NCI-H2196 treated with DMSO at 0.1 percent for 48 hours (cell line): ENCODE results near the gene CRTC3.
A peak's percentile ranks its signal among the peaks of the same experiment; 100 is the strongest.
"Not testable (repeated sequence)": the region's sequence is repeated elsewhere in the genome, so short reads cannot be mapped to it uniquely, and the experiment has no call there.

Experiments used
- DNase-seq: peaks from one replicate; lab custom pipeline; 2025; ENCODE audit not compliant: unreplicated experiment; lab: John Stamatoyannopoulos, UW

Gene CRTC3, protein sequence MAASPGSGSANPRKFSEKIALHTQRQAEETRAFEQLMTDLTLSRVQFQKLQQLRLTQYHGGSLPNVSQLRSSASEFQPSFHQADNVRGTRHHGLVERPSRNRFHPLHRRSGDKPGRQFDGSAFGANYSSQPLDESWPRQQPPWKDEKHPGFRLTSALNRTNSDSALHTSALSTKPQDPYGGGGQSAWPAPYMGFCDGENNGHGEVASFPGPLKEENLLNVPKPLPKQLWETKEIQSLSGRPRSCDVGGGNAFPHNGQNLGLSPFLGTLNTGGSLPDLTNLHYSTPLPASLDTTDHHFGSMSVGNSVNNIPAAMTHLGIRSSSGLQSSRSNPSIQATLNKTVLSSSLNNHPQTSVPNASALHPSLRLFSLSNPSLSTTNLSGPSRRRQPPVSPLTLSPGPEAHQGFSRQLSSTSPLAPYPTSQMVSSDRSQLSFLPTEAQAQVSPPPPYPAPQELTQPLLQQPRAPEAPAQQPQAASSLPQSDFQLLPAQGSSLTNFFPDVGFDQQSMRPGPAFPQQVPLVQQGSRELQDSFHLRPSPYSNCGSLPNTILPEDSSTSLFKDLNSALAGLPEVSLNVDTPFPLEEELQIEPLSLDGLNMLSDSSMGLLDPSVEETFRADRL

DNA sequence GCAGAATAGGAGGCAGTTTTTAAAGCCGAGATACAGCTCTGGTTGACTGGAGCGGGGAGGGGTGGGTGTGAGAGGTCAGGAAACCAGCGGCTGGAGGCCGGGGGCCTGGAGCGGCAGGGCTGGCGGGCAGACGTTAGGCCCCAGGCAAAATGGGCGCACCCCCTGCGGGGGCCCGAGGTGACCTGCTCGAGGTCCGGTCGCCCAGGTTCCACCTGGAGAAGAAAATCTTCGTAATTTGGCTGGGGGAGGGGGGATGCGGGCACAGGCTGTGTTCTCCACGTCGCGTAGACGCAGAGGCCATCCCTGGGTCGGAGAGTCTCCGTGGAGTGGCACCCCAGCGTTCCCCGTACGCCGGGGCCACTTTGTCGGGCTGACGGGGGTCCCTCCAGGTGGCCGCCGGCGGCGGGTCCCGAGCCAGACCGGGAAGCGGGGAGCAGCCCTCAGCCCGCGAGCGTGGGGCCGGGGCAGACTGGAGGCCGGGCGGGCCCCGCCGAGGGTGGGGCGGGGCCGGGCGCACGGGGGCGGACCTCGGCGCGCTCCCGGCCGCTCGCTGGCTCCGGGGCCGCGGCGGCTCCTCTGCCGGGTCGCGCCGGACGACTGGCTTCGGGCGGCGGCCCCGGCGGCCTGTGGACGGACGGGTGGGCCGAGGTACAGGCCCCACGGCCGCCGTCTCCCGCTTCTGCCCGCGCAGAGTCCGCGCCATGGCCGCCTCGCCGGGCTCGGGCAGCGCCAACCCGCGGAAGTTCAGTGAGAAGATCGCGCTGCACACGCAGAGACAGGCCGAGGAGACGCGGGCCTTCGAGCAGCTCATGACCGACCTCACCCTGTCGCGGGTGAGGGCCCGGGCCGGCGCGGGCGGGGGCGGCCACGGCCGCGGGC, at the start of gene CRTC3:
CRTC3 (plus strand) TSS at position 553 of the 879 bp plus-strand sequence; CDS start at position 702, 149 bp downstream.
- no peak for DNase-seq

DNA sequence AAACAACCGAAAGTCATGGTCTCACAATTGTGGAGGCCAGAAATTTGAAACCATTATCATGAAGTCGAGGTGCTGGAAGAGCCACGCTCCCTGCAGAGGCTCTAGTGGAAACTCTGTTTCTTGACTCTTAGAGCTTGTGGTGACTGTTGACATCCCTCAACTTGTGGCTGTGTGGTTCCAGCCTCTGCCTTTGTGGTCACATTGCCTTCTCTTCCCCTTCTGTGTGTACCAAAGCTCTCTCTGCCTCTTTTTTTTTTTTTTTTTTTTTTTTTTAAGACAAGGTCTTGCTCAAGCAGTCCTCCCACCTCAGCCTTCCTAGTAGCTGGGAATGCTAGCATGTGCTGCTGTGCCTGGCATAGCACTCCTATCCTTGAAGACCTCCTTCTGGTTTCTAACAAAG, 48.7 kb upstream of the CRTC3 start:
- no peak for DNase-seq

DNA sequence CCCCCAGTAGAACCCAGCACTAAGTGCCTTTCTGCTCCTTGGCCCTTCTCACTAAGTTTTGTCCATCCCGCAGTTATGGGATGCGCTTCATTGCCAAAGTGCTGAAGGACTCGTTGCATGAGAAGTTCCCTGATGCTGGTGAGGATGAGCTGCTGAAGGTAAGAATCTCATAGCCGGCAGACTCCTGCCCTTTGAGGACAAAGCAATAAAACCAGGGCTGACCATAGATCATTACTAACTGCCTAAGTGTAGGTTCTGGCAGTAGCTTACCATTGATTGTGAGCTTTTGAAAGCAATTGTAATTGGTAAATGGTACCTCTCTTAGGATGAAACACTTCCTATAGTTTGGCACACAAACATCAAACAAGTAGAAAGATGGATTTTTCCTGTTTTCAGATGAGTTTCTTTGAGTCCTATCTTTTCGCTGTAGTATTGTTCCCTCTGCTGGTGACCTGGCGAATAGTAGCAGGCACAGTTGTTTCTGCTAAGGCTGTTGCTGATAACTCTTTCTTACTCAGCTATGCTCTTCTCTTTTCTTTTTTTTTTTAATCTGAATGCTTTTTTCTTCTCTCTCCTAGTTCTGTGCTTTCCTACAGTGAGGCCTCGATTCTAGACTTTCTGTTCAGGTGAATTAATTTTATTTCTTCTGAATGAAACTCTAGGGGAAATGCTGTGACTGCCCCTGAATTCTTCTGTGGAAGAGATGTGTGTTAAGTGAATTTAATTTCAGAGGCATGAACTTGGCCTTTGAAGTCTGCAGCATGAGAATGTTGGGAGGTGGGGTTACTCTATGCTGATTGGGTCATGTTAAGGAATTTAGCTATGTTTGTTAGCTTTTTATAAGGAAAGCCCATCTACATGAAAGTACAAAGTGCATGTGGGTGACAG, 47.4 kb upstream of the CRTC3 start:
- no peak for DNase-seq

DNA sequence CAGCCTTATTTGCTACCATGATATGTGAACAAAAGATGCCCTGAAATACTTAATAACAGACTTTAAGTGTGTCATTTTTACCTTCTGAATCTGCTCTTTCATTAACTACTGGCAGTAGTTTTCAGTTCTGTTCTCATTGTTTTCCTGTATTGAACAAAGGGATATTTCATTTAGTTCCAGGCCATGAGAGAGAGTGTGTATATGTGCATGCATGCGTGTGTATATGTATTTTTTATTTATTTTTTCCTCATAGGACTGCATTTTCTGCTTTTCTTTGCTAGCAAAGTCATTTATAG, 46.8 kb upstream of the CRTC3 start:
- DNase-seq, result no peak

DNA sequence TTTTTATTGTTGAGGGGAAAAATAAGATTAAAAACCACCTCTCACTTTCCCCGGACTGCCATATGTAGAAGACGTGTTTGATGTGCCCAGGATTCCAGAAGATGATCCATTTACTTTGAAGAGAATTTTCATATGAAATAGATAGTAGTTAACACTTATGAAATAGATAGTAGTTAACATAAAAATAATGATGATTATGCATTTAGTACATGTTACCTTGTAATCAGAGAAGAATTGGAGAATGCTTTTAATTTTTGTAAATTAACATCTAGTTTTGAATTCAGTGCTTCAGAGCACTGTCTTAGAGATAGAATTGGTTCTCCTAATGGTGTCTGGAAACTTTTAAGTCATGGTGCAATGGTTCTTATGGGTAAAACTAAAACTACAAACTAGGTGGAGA, 46.1 kb upstream of the CRTC3 start:
- DNase-seq, result no peak

DNA sequence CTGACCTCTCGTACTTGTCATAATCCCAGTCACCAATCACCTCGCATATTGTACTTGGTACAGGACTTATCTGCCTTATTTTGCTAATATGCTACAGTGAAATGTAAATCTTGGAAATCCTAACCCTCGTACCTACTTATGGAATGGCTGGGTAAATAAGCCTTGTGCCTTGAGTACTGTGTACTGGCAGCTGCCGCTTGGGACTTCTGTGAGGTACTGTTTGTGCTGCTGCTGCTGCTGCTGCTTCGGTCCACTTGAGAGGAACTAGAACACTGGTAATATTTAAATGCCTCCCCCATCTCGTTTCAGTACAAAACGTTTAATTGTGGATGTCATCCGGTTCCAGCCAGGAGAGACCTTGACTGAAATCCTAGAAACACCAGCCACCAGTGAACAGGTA, 42.5 kb upstream of the CRTC3 start:
- no peak for DNase-seq

DNA sequence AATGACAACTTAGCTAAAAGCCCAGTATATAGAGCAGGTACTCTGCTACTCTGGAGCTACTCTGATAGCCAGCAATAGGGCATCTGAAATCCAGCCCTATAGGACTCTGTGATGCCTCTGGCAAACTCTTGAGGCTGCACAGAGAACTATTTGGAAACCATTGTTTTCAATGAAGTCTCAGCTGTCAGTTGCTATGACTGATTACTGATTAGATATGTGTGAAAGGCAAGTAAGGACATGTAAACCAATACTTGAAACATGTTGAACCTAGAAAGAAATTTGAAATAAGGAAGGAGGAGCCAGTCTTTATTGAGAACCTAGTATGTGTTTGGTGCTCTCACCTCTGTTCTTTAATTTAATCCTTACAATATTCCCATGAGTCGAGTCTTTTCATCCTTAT, 40.2 kb upstream of the CRTC3 start:
- DNase-seq, result no peak

DNA sequence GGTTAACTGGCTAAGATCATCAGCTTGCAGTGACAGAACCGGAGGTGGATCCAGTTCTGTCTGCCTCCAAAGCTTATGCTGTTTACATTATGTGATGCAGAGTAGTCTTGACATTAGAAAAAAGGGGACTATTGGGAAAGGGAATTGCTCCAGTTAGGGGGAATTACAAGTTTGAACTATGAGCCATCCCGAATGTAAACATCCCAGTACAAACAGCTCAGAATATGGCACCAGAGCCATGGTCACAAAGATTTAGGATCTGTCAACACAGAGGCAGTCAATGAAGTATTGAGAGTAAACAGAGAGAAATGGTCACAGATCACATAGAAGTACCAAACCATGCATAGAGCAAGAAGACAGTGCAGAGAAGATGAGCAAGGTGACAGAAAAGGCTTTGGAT, 39.8 kb upstream of the CRTC3 start:
- DNase-seq, result no peak

DNA sequence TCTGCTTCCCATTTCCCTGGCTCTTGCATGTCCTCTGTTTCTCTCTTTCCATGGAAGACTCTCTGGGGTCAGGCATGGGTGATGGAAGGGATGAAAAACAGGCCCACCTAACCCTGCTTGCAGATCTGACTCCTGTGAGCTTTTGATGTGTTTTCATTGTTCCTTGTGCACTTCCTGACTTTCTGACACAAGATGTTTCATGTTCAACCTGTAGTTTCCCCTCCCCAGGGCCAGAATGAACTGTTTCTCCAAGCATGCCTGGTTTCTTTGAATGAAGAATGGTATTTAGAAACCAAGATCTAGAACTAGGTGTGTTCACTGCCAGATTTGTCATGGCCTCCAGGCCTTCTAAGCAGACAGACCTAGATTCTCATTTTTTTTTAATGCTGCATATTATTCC, 36.1 kb upstream of the CRTC3 start:
- no peak for DNase-seq

DNA sequence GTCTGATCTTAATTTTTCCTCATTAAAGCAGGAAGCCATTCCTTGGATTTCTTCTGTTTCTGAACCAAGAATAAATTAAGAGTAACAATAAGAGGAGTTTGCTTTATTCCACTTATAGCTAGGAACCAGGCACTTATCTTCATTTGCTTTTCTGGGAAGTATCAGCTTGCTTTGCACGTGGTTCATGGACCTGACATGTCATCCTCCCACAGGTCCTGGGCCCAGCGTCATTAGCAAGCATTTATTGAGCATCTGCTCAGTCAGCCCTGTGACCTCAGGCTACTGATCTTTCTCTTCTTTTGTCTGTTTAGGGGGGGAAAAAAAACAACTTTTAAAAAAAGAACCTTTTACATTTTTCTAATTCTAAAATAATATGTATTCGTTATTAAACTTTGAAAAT, 34.7 kb upstream of the CRTC3 start:
- no peak for DNase-seq

DNA sequence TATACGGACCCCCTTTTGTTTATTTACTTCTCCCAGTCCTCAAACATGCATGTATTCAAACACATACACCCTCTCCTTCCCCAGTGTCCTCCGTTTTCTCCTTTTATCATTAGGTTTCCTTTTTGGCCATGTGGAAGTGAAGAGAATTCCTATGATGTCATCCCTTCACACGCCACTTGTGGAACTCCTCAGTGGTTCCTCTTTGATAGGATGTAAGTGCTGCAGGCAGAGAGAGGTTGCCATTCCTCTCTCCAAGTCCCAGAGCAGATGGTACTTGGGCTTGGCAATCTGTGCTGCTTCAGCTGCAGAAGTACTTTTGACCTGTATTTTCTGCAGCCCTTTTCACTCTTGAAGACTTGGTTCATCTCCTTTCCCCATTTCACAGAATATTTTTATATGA, 32.9 kb upstream of the CRTC3 start:
- no peak for DNase-seq

DNA sequence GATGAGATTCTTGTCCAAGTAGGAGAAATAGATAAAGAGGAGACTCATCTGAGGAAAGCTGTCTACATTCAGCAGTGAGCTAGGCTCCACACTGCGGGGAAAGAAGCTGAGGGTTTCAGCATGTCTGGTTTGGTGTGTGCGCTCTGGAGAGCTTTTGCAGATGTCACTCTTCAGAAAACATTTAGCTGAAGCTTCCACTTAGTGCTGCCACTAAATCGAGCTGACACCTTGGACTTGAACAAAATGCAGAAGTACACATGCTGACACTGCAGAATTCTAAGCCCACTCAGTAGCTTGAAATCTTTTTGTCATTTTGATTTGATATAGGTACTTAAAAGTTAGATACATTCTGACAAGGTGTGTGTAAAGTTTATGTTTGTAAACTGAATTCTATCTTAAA, 32.3 kb upstream of the CRTC3 start:
- DNase-seq, result no peak

DNA sequence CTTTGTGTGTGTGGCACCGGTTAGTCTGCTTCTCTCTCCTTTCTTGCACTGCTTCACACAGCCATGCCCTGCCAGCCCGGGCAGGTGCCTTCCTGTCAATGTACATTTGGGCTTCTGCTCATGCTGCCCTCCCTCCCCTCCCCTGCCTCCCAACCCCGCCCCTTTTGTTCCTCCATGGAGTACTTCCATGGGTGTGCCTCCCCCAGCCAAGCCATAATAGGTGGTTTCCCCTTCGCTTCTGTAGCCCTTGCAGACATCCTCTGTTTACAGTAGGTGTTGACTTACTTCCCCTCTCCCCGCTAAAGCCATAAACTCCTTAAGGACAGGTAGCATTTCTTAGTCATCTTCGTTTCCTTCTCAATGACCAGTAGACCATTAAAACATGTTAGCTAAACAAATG, 31.8 kb upstream of the CRTC3 start:
- DNase-seq, result peak; percentile 11

DNA sequence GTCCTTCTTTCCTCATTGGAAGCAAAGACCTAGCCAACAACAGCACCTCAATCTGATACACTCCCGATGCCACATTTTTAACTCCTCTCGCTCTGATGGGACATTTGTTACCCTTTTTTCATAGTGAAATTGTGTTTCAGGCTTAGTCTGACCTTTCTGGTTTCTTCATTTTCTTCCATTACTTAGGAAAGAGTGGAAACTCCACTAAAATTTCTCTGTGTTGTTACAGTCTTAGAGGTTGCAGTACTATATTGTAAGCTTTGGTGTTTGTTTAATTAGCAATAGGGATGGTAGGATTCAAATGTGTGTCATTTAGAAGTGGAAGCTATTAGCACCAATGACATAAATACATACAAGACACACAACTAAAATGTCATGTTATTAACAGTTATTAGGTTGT, 29.6 kb upstream of the CRTC3 start:
- DNase-seq, result no peak

DNA sequence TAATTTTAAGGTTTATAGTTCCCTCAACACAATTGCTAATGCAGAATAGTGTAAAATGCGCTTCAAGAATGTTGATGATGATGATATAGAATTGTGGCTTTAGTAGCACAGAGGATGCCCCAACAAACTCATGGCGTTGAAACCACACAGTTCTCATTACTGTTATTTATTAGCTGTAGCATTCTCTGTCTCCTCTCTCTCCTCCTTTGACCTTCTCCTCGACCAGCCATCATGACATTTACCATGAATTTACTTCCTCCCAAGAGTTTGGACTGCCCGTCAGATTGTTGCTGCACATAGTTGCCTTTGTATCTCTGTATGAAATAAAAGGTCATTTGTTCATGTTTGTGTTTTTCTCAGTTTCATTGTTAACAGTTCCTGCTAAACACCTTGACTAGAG, 27.8 kb upstream of the CRTC3 start:
- DNase-seq, result no peak

DNA sequence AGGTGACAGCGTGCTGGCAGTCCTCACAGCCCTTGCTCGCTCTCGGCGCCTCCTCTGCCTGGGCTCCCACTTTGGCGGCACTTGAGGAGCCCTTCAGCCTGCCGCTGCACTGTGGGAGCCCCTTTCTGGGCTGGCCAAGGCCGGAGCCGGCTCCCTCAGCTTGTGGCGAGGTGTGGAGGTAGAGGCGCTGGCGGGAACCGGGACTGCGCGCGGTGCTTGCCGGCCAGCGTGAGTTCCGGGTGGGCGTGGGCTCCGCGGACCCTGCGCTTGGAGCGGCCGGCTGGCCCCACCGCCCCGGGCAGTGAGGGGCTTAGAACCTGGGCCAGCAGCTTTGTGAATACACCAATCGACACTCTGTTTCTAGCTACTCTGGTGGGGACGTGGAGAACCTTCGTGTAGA, 18.9 kb upstream of the CRTC3 start:
- DNase-seq, result not testable (repeated sequence)

DNA sequence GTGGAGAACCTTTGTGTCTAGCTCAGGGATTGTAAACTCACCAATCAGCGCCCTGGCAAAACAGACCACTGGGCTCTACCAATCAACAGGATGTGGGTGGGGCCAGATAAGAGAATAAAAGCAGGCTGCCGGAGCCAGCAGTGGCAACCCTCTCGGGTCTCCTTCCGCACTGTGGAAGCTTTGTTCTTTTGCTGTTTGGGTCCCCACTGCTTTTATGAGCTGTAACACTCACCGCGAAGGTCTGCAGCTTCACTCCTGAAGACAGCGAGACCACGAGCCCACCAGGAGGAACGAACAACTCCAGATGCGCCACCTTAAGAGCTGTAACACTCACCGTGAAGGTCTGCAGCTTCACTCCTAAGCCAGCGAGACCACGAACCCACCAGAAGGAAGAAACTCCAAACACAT, 18.5 kb upstream of the CRTC3 start:
- DNase-seq, result not testable (repeated sequence)

DNA sequence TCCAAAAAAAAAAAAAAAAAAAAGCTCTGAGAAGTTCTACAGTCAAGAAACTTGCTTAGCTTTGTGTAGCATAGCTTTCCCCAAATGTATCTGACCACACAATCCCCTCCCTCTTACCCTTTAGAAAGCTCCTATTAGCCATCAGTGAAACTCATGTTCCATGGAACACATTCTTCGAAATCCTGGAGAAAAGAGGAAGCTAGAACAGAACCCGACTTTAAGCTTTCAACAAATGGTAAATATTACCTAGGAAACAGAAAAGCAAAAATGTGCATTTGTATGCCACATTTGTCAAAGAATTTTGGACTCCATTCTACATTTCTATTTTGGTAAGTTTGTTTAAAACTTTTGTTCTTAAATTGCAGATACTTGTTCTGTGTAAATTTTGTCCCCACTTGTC, 17.4 kb upstream of the CRTC3 start:
- no peak for DNase-seq

DNA sequence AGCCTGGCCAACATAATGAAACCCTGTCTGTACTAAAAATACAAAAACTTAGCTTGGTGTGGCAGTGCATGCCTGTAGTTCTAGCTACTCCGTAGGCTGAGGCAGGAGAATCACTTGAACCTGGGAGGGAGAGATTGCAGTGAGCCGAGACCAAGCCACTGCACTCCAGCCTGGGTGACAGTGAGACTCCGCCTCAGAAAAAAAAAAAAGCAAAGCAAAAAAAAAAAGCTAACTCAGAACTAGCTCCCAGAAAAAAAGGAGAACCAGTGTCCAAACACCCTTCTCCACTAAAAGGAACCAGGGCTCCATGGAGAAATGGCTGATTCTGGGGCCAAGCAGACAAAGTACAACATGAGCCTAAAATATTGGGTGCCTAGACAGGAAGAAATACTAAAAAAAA, 16.7 kb upstream of the CRTC3 start:
- DNase-seq, result no peak

DNA sequence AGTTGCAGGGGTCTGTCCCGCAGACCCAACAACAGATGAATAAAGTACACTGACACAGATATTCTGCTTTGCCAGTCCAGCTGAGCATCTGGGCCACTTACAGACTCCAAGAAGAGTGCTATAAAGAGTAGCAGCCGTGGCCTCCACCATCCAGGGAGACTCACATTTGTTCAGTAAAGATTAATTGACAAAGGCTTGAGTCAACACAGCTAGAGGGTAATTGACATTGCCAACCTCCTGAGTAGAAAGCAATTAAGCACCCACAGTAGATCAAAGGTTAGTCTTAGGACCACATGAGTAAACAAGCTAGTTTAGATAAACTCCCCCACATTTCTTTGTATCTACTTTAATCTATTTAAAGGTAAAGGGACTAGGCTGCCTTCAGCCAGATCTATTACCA, 16.3 kb upstream of the CRTC3 start:
- DNase-seq, result no peak

DNA sequence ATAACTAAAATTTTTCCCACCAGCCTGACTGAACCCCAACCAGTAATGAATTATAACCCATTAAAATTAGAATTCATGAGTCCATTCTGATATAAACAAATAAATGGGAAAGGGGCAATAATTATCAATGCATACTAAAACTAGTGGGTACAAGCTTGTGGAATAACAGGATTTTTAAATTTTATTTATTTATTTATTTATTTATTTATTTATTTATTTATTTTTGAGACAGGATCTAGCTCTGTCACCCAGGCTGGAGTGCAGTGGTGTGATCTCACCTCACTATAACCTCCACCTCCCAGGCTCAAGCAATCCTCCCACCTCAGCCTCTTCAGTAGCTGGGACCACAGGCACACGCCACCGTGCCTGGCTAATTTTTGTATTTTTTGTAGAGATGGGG, 15.8 kb upstream of the CRTC3 start:
- DNase-seq, result not testable (repeated sequence)
